Keratinocyte (primary cell): ENCODE results near the gene SPRED2. TPM values are rescaled to one million over a fixed set of nuclear protein-coding genes. Genes with fewer than 3 reads are reported as not detected.

ENCODE experiments used
- DNase-seq: peaks from one replicate; pipeline ENCODE4 v3.0.0-alpha.2; 2011; ENCODE audit warnings: low read depth, missing footprints, low spot score
- FAIRE-seq: peaks from 2 replicates; lab custom pipeline; 2011; peaks lifted over from hg19 to GRCh38; lab: Jason Lieb, UNC
- H2AFZ ChIP-seq: 2 replicates; pipeline ENCODE4 v1.6.0; 2012; ENCODE audit warnings: low read length, control low read depth, inconsistent platforms; ENCODE audit not compliant: control insufficient read depth
- H3K27ac ChIP-seq: 2 replicates; pipeline ENCODE4 v1.5.1; 2011; ENCODE audit warnings: low read length; ENCODE audit not compliant: control insufficient read depth, insufficient read depth
- H3K27me3 ChIP-seq: 3 replicates; pipeline ENCODE4 v1.6.0; 2011; ENCODE audit warnings: low read length; ENCODE audit not compliant: control insufficient read depth, insufficient read depth; ENCODE audit errors: extremely low read depth
- H3K36me3 ChIP-seq, 2 experiments: 2 replicates in 1 of 2; 3 replicates in 1 of 2; pipeline ENCODE4 v1.5.1; 2011; ENCODE audit warnings: low read length in 2 of 2, mild to moderate bottlenecking in 1 of 2; ENCODE audit not compliant: control insufficient read depth in 2 of 2, insufficient read depth in 2 of 2; ENCODE audit errors: extremely low read depth in 1 of 2
- H3K4me1 ChIP-seq: 3 replicates; pipeline ENCODE4 v1.5.1; 2011; ENCODE audit warnings: low read length; ENCODE audit not compliant: control insufficient read depth, insufficient read depth; ENCODE audit errors: extremely low read depth
- H3K4me2 ChIP-seq: 3 replicates; pipeline ENCODE4 v1.6.0; 2011; ENCODE audit warnings: low read depth, low read length; ENCODE audit not compliant: control insufficient read depth, insufficient read depth; ENCODE audit errors: extremely low read depth
- H3K4me3 ChIP-seq, 3 experiments: fragments of 200-600 bp in 1 of 3; sonication (generic) in 1 of 3; 2 replicates in 2 of 3; 3 replicates in 1 of 3; pipeline ENCODE4 v1.5.1; 2011 to 2016; ENCODE audit warnings: low read length in 3 of 3, mild to moderate bottlenecking in 3 of 3, control low read depth in 2 of 3, inconsistent platforms in 1 of 3, low read depth in 1 of 3, mixed read lengths in 1 of 3, mixed run types in 1 of 3, moderate library complexity in 1 of 3; ENCODE audit not compliant: control insufficient read depth in 2 of 3, insufficient read depth in 2 of 3; ENCODE audit errors: extremely low read depth in 1 of 3
- H3K79me2 ChIP-seq: 2 replicates; pipeline ENCODE4 v1.6.0; 2012; ENCODE audit warnings: low read length; ENCODE audit not compliant: control insufficient read depth, insufficient read depth
- H3K9ac ChIP-seq: 3 replicates; pipeline ENCODE4 v1.6.0; 2011; ENCODE audit warnings: low read length; ENCODE audit not compliant: control insufficient read depth, insufficient read depth; ENCODE audit errors: extremely low read depth
- H3K9me1 ChIP-seq: 3 replicates; pipeline ENCODE4 v1.6.0; 2011; ENCODE audit warnings: low read length; ENCODE audit not compliant: control insufficient read depth, insufficient read depth; ENCODE audit errors: extremely low read depth
- H3K9me3 ChIP-seq: 2 replicates; pipeline ENCODE4 v1.5.1; 2012; ENCODE audit warnings: low read depth, low read length; ENCODE audit not compliant: control insufficient read depth
- H4K20me1 ChIP-seq: 3 replicates; pipeline ENCODE4 v1.6.0; 2011; ENCODE audit warnings: low read length; ENCODE audit not compliant: control insufficient read depth, insufficient read depth; ENCODE audit errors: extremely low read depth
- CTCF ChIP-seq, 3 experiments: IDR thresholded peaks in 1 of 3; conservative IDR thresholded peaks in 1 of 3; optimal IDR thresholded peaks in 1 of 3; 2 replicates in 2 of 3; 3 replicates in 1 of 3; pipeline versions ENCODE3 to v1.5.1; 2011; ENCODE audit warnings: low read length in 3 of 3, mild to moderate bottlenecking in 3 of 3, moderate library complexity in 2 of 3, control low read depth in 1 of 3, inconsistent platforms in 1 of 3; ENCODE audit not compliant: insufficient read depth in 2 of 3; ENCODE audit errors: extremely low read depth in 1 of 3
- EZH2 ChIP-seq: IDR thresholded peaks from one replicate; pipeline ENCODE4 v1.6.1; 2012; ENCODE audit warnings: inconsistent platforms, mild to moderate bottlenecking, low read length, moderate library complexity
- dilution Hi-C: fragments of 300-500 bp; cut with MboI; formaldehyde crosslinking; loops from one replicate; pipeline ENCODE4 v1.7.0; 2020; ENCODE audit warnings: low sequenced_read_pairs; ENCODE audit not compliant: extremely low pct_ligation_motif_present
- polyA plus RNA-seq, 5 experiments: library from polyadenylated mRNA; depleted of rRNA in 3 of 5; stranded (reverse) in 3 of 5; stranded (forward) in 1 of 5; unstranded in 1 of 5; fragments of >200 nt; gene quantifications; 1 replicate in 1 of 5; 2 replicates in 3 of 5; 3 replicates in 1 of 5; pipeline versions ENCODE4 v1.2.1 to v1.2.3, GENCODE V29; 2011 to 2012; ENCODE audit warnings: missing spikeins in 2 of 5, low read depth in 1 of 5, low replicate concordance in 1 of 5

Gene SPRED2
- polyA plus RNA-seq, 1 donor (not counting 4 experiments of a cell fraction or from before 2014, with no cell fraction given) = 26.8 TPM

DNA sequence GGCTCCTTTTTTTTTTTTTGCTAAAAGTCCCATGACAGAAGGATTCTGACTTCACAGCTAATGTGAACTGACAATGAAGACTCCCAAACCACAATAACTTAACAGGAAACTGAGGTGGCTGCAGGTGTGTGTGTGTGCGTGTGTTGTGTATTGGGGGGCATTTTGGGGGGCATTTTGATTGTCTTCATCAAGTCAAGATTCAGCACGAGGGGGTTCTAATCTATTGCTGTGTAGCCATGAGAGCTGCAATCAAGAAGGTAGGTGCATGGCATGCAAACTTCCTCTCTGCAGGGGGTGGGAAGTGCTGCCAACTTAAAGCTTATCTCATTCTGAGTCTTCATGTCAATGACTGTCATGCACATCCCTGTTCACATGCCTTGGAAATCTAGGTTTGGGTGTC, 25.2 kb downstream of the SPRED2 start:
- DNase-seq (no peak), FAIRE-seq (no peak)
- peaks cover 11% of the 10 kb centered on the region for H3K4me1 ChIP-seq
- no peak for TF ChIP-seq CTCF (optimal IDR thresholded peaks at IDR 0.05 in 1 of 3, IDR thresholded peaks at IDR 0.05 in 1 of 3, conservative IDR thresholded peaks at IDR 0.05 in 1 of 3; ENCODE audit: extremely low read depth in 1 of 3, insufficient read depth in 2 of 3, low read length in 3 of 3)
- no peak for TF ChIP-seq EZH2
- H3K9me3 ChIP-seq = no peaks in the 10 kb centered on the region
- no peaks in the 10 kb centered on the region for H3K36me3 ChIP-seq
- no peak overlapping the region for H3K4me3 ChIP-seq
- H2AFZ ChIP-seq = no peak overlapping the region
- no peak overlapping the region for H3K27ac ChIP-seq
- dilution Hi-C loops = no loop called here
- H4K20me1 ChIP-seq = peaks cover 28% of the 10 kb centered on the region
- peaks cover 2% of the 10 kb centered on the region for H3K9me1 ChIP-seq
- peaks cover 95% of the 10 kb centered on the region for H3K79me2 ChIP-seq
- H3K27me3 ChIP-seq = no peaks in the 10 kb centered on the region
- no peak overlapping the region for H3K9ac ChIP-seq
- H3K4me2 ChIP-seq = no peak overlapping the region

GRCh38 chr2:65404988-65405697, 27.3 kb downstream of the SPRED2 start:
- H3K9ac ChIP-seq = no peak overlapping the region
- H3K4me3 ChIP-seq = no peak overlapping the region
- peaks cover 94% of the 10 kb centered on the region for H3K79me2 ChIP-seq
- H4K20me1 ChIP-seq = peaks cover 22% of the 10 kb centered on the region
- no peaks in the 10 kb centered on the region for H3K27me3 ChIP-seq
- H2AFZ ChIP-seq = no peak overlapping the region
- H3K9me1 ChIP-seq = peaks cover 2% of the 10 kb centered on the region
- H3K4me2 ChIP-seq = no peak overlapping the region
- DNase-seq = no peak
- dilution Hi-C loops = no loop called here
- no peaks in the 10 kb centered on the region for H3K9me3 ChIP-seq
- H3K36me3 ChIP-seq = no peaks in the 10 kb centered on the region
- FAIRE-seq = no peak
- TF ChIP-seq CTCF (optimal IDR thresholded peaks at IDR 0.05 in 1 of 3, IDR thresholded peaks at IDR 0.05 in 1 of 3, conservative IDR thresholded peaks at IDR 0.05 in 1 of 3; ENCODE audit: extremely low read depth in 1 of 3, insufficient read depth in 2 of 3, low read length in 3 of 3) = no peak
- TF ChIP-seq EZH2 = no peak
- no peak overlapping the region for H3K27ac ChIP-seq
- H3K4me1 ChIP-seq = peaks cover 11% of the 10 kb centered on the region
